Sigmoid colon (tissue), 7 donors: ENCODE measurements around the gene CDC14B. TPM values are rescaled to one million over a fixed set of nuclear protein-coding genes. Genes with fewer than 3 reads are reported as not detected.

ENCODE experiments used
- DNase-seq: peaks from one replicate; pipeline ENCODE4 v3.0.0-alpha.2; 2019
- H3K27ac ChIP-seq, 4 donors: fragments of 200-600 bp; sonication (generic); one replicate each; pipeline ENCODE4 v1.5.1; 2016 to 2019; ENCODE audit warnings: mild to moderate bottlenecking in 1 of 4
- H3K27me3 ChIP-seq, 3 donors: fragments of 200-600 bp; sonication (generic); one replicate each; pipeline ENCODE4 v1.5.1; 2019; ENCODE audit warnings: mild to moderate bottlenecking in 1 of 3
- H3K36me3 ChIP-seq, 4 donors: fragments of 200-600 bp; sonication (generic); one replicate each; pipeline ENCODE4 v1.5.1; 2016 to 2019
- H3K4me1 ChIP-seq, 4 donors: fragments of 200-600 bp; sonication (generic); one replicate each; pipeline ENCODE4 v1.5.1; 2017 to 2019
- H3K4me3 ChIP-seq, 4 donors: fragments of 200-600 bp; sonication (generic); one replicate each; pipeline ENCODE4 v1.5.1; 2017 to 2019; ENCODE audit warnings: mild to moderate bottlenecking in 2 of 4, moderate library complexity in 1 of 4
- H3K9me3 ChIP-seq, 4 donors: fragments of 200-600 bp in 3 of 4; sonication (generic) in 3 of 4; one replicate each; pipeline versions ENCODE4 v1.5.1 to v1.6.1; 2013 to 2019
- CTCF ChIP-seq, 4 experiments: fragments of 450-650 bp in 3 of 4; fragments of 200-600 bp in 1 of 4; IDR thresholded peaks; one replicate each; pipeline ENCODE4 v1.5.1; 2016 to 2019; ENCODE audit warnings: antibody characterized with exemption in 4 of 4, mild to moderate bottlenecking in 3 of 4, moderate library complexity in 2 of 4
- EP300 ChIP-seq, 4 donors: sonication (generic); formaldehyde crosslinking; IDR thresholded peaks; one replicate each; pipeline ENCODE4 v1.6.1; 2017; ENCODE audit warnings: antibody characterized with exemption in 4 of 4
- POLR2A ChIP-seq, 2 donors: fragments of 450-650 bp; IDR thresholded peaks; one replicate each; pipeline ENCODE4 v1.6.1; 2016; ENCODE audit warnings: antibody characterized with exemption in 2 of 2, mild to moderate bottlenecking in 2 of 2, moderate library complexity in 2 of 2
- POLR2AphosphoS5 ChIP-seq, 4 donors: sonication (generic); formaldehyde crosslinking; IDR thresholded peaks; one replicate each; pipeline ENCODE4 v1.6.1; 2017; ENCODE audit warnings: antibody characterized with exemption in 4 of 4
- WGBS, 2 donors: extraction: QIAGEN DNeasy Blood & Tissue Kit; methylation state at CpG; one replicate each; pipeline ENCODE4 v1.1.7; 2013; 5-methylcytosine and 5-hydroxymethylcytosine counted together
- intact Hi-C: fragments of 100-400 bp; cut with DNase I; formaldehyde crosslinking; loops from one replicate; pipeline ENCODE4 v1.15.1; 2023
- polyA plus RNA-seq, 3 donors: library from polyadenylated mRNA; stranded (reverse); fragments of 200-250 nt; gene quantifications; one replicate each; pipeline ENCODE4 v1.2.3, GENCODE V29; 2013
- total RNA-seq, 4 donors: library from RNA; depleted of rRNA; stranded (reverse); fragments of >200 nt; gene quantifications; one replicate each; pipeline ENCODE4 v1.1.0, GENCODE V29; 2016
- donor health status: healthy with polysubstance abuse.
- donor health status: Bipolar disorder and iron deficiency.
- donor health status: healthy.

The CDC14B gene
- total and polyA plus RNA-seq, 7 donors = 5.6 to 35.7 (median 12.5) TPM

- 70 to 85% methylated on average over 2 of the region's 2 CpGs for WGBS, 2 donors
- H3K36me3 ChIP-seq = peaks cover 0 to 52% (median 4%) of the 10 kb centered on the region in 4 donors
- no peak overlapping the region for H3K4me3 ChIP-seq
- no peaks in the 10 kb centered on the region for H3K9me3 ChIP-seq
- no peak for DNase-seq
- no peak overlapping the region for H3K27ac ChIP-seq
- H3K4me1 ChIP-seq = peaks cover 0 to 3% (median 0%) of the 10 kb centered on the region in 4 donors
- TF ChIP-seq POLR2A (IDR thresholded peaks at IDR 0.05) = no peak
- TF ChIP-seq CTCF (IDR thresholded peaks at IDR 0.05) = no peak
- no peak for TF ChIP-seq POLR2AphosphoS5 (IDR thresholded peaks at IDR 0.05)
- no peak for TF ChIP-seq EP300 (IDR thresholded peaks at IDR 0.05)
- intact Hi-C loops = no loop called here
- no peaks in the 10 kb centered on the region for H3K27me3 ChIP-seq
Observed at GRCh38 chr9:96509848-96510247, 109.8 kb downstream of the CDC14B start.

- Histone ChIP-seq H3K36me3 (peaks cover 0 to 47% (median 4%) of the 10 kb centered on the region in 4 donors), H3K9me3 (no peaks in the 10 kb centered on the region), H3K27me3 (no peaks in the 10 kb centered on the region), H3K27ac (no peak overlapping the region), H3K4me3 (no peak overlapping the region), H3K4me1 (no peaks in the 10 kb centered on the region)
- DNase-seq = no peak
- intact Hi-C loops = no loop called here
- 95% methylated on average over 5 of the region's 5 CpGs for WGBS, 2 donors
- TF ChIP-seq POLR2AphosphoS5 (IDR thresholded peaks at IDR 0.05) (no peak), CTCF (IDR thresholded peaks at IDR 0.05) (no peak), POLR2A (IDR thresholded peaks at IDR 0.05) (no peak), EP300 (IDR thresholded peaks at IDR 0.05) (no peak)
Observed at GRCh38 chr9:96509026-96509425, 110.6 kb downstream of the CDC14B start.

GRCh38 chr9:96508227-96508940, 111.3 kb downstream of the CDC14B start:
- Histone ChIP-seq H3K4me3 (no peak overlapping the region), H3K36me3 (peaks cover 0 to 47% (median 2%) of the 10 kb centered on the region in 4 donors), H3K27me3 (no peaks in the 10 kb centered on the region), H3K9me3 (no peaks in the 10 kb centered on the region), H3K4me1 (no peaks in the 10 kb centered on the region), H3K27ac (no peak overlapping the region)
- WGBS, 2 donors = 92 to 93% methylated on average over 14 of the region's 14 CpGs
- DNase-seq = no peak
- TF ChIP-seq EP300 (IDR thresholded peaks at IDR 0.05) (no peak), POLR2A (IDR thresholded peaks at IDR 0.05) (no peak), CTCF (IDR thresholded peaks at IDR 0.05) (no peak)
- intact Hi-C loops = no loop called here

- Histone ChIP-seq H3K4me3 (no peak overlapping the region), H3K27me3 (no peaks in the 10 kb centered on the region), H3K4me1 (no peaks in the 10 kb centered on the region), H3K9me3 (no peaks in the 10 kb centered on the region), H3K27ac (no peak overlapping the region), H3K36me3 (peaks cover 0 to 40% (median 0%) of the 10 kb centered on the region in 4 donors)
- DNase-seq = no peak
- intact Hi-C loops = no loop called here
- WGBS, 2 donors = 93 to 94% methylated on average over 13 of the region's 13 CpGs
- no peak for TF ChIP-seq POLR2AphosphoS5 (IDR thresholded peaks at IDR 0.05)
- no peak for TF ChIP-seq POLR2A (IDR thresholded peaks at IDR 0.05)
- no peak for TF ChIP-seq EP300 (IDR thresholded peaks at IDR 0.05)
- no peak for TF ChIP-seq CTCF (IDR thresholded peaks at IDR 0.05)
Observed at GRCh38 chr9:96505316-96505991, 114.2 kb downstream of the CDC14B start.
